ENCODE measurements around the gene TRIP12. TPM values are rescaled to one million over a fixed set of nuclear protein-coding genes. Genes with fewer than 3 reads are reported as not detected.
A peak's percentile ranks its signal among the peaks of the same experiment; 100 is the strongest.

The TRIP12 gene
- total and polyA plus RNA-seq, 2 of the 13 experiments (the other 11 are each of a cell fraction or from before 2014, with no cell fraction given) = 72.1 to 153 TPM

- Histone ChIP-seq H3K36me3 (replicated peaks in 1 of 2; ENCODE audit: control insufficient read depth in 1 of 2, insufficient read depth in 2 of 2, low read length in 2 of 2) (peaks cover 12 to 66% of the 10 kb centered on the region in 2 experiments), H3K9me3 (ENCODE audit: low read length) (no peaks in the 10 kb centered on the region), H3K4me2 (ENCODE audit: low read depth, low read length) (no peak overlapping the region), H3K9ac (ENCODE audit: insufficient read depth, low read depth, low read length) (no peak overlapping the region), H4K20me1 (ENCODE audit: insufficient read depth, low read length) (no peaks in the 10 kb centered on the region; the same call in 1 of the 2 replicates), H3K4me3 (replicated peaks in 1 of 3; ENCODE audit: insufficient read depth in 1 of 3, low read depth in 2 of 3, low read length in 3 of 3) (no peak overlapping the region), H2AFZ (ENCODE audit: low read length) (no peak overlapping the region), H3K4me1 (ENCODE audit: insufficient read depth, low read length) (no peaks in the 10 kb centered on the region), H3K27me3 (ENCODE audit: control insufficient read depth in 1 of 2, insufficient read depth in 2 of 2, low read length in 2 of 2) (no peaks in the 10 kb centered on the region), H3K79me2 (ENCODE audit: insufficient read depth, low read length) (no peaks in the 10 kb centered on the region), H3K27ac (ENCODE audit: extremely low read length, insufficient read depth, low read length) (no peak overlapping the region)
- intact Hi-C loops (cut with micrococcal nuclease; ENCODE audit: unreplicated experiment) (no loop called here), in situ Hi-C loops (cut with HindIII; ENCODE audit: extremely low pct_ligation_motif_present, low pct_unique_long_range_greater_than_20kb) (no loop called here)
- no TSS peak for BruUV-seq (replicated peaks)
- ATAC-seq (no peak), FAIRE-seq (no peak), DNase-seq (ENCODE audit: low spot score) (no peak)
- POLR2A ChIA-PET = no interaction called here
- CTCF ChIA-PET (ENCODE audit: low intra/inter-chr PET ratio, low total read pairs) = no interaction called here
- TF ChIP-seq RBM22 (optimal IDR thresholded peaks at IDR 0.05; ENCODE audit: low read length) (peak; percentile 16), ZNF569 (CRISPR knock-in tag; IDR thresholded peaks at IDR 0.05; ENCODE audit: borderline replicate concordance) (no peak)
- WGBS (ENCODE audit: low lambda C conversion rate) = 97% methylated on average over 3 of the region's 3 CpGs
Observed at GRCh38 chr2:229821316-229821715, 100.5 kb downstream of the TRIP12 start.

GRCh38 chr2:229818230-229818629 lies 103.6 kb downstream of the TRIP12 start:
- DNase-seq (ENCODE audit: low spot score) (no peak), FAIRE-seq (no peak), ATAC-seq (no peak)
- Histone ChIP-seq H3K9ac (ENCODE audit: insufficient read depth, low read depth, low read length) (no peak overlapping the region), H3K4me2 (ENCODE audit: low read depth, low read length) (no peak overlapping the region), H2AFZ (ENCODE audit: low read length) (no peak overlapping the region), H3K9me3 (ENCODE audit: low read length) (no peaks in the 10 kb centered on the region), H4K20me1 (ENCODE audit: insufficient read depth, low read length) (no peaks in the 10 kb centered on the region; the same call in 1 of the 2 replicates), H3K4me1 (ENCODE audit: insufficient read depth, low read length) (no peaks in the 10 kb centered on the region), H3K4me3 (replicated peaks in 1 of 3; ENCODE audit: insufficient read depth in 1 of 3, low read depth in 2 of 3, low read length in 3 of 3) (no peak overlapping the region), H3K27me3 (ENCODE audit: control insufficient read depth in 1 of 2, insufficient read depth in 2 of 2, low read length in 2 of 2) (no peaks in the 10 kb centered on the region), H3K27ac (ENCODE audit: extremely low read length, insufficient read depth, low read length) (no peak overlapping the region), H3K79me2 (ENCODE audit: insufficient read depth, low read length) (no peaks in the 10 kb centered on the region), H3K36me3 (replicated peaks in 1 of 2; ENCODE audit: control insufficient read depth in 1 of 2, insufficient read depth in 2 of 2, low read length in 2 of 2) (peaks cover 15 to 73% of the 10 kb centered on the region in 2 experiments)
- TF ChIP-seq ZSCAN12 (CRISPR knock-in tag; IDR thresholded peaks at IDR 0.05) = no peak
- TF ChIP-seq HES4 (CRISPR knock-in tag; IDR thresholded peaks at IDR 0.05; ENCODE audit: borderline replicate concordance) = no peak
- TF ChIP-seq ZNF589 (CRISPR knock-in tag; conservative IDR thresholded peaks at IDR 0.05) = no peak
- TF ChIP-seq CTCF (CRISPR knock-in tag; IDR thresholded peaks at IDR 0.05) = no peak
- no peak for TF ChIP-seq MYPOP (CRISPR knock-in tag; IDR thresholded peaks at IDR 0.05)
- no peak for TF ChIP-seq IKZF4 (CRISPR knock-in tag; IDR thresholded peaks at IDR 0.05; ENCODE audit: borderline replicate concordance, low read depth, not compliant biosample characterization)
- TF ChIP-seq REST (IDR thresholded peaks at IDR 0.05; ENCODE audit: borderline replicate concordance in 1 of 2, low read depth in 1 of 2, low read length in 2 of 2) = no peak
- in situ Hi-C loops (cut with HindIII; ENCODE audit: extremely low pct_ligation_motif_present, low pct_unique_long_range_greater_than_20kb) (no loop called here), intact Hi-C loops (cut with micrococcal nuclease; ENCODE audit: unreplicated experiment) (no loop called here)
- 92% methylated on average over 3 of the region's 3 CpGs for WGBS (ENCODE audit: low lambda C conversion rate)
- ChIA-PET POLR2A (no interaction called here), CTCF (ENCODE audit: low intra/inter-chr PET ratio, low total read pairs) (no interaction called here)
- BruUV-seq (replicated peaks) = no TSS peak
